HG03139 (cell line): ENCODE results near the gene PGLYRP4.

Experiments used
- ATAC-seq: cut with Tn5 transposase; IDR thresholded peaks from one replicate; pipeline ENCODE4 v1.9.1; 2021; ENCODE audit not compliant: unreplicated experiment

The PGLYRP4 gene

DNA sequence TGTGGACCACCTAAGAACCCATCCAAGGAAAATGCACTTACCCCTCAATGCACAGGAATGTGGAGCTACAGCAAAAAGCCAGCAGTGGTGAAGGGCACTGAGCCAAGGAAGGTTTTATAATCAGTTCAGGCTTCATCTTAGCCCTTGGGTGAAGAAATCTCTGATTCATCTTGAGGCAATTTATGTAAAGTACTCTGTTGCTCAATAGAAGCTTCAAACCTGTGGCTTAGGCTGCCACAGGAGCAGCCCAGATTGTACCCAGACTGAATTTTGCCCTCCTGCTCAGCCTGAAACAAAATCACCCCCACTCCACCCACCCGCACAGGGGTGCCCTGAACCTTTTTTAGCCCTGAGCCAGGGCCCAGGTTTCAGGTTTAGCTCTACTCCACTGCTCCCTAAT is 26.9 kb upstream of the PGLYRP4 start, which contains the start of gene S100A12:
TSS of gene S100A12 (minus strand) at position 111 of the 400 bp plus-strand sequence. CDS start 1,029 bp downstream, outside the sequence.
- no peak for ATAC-seq

- ATAC-seq = no peak
Observed at GRCh38 chr1:153374071-153374470, 25.4 kb upstream of the PGLYRP4 start.

DNA sequence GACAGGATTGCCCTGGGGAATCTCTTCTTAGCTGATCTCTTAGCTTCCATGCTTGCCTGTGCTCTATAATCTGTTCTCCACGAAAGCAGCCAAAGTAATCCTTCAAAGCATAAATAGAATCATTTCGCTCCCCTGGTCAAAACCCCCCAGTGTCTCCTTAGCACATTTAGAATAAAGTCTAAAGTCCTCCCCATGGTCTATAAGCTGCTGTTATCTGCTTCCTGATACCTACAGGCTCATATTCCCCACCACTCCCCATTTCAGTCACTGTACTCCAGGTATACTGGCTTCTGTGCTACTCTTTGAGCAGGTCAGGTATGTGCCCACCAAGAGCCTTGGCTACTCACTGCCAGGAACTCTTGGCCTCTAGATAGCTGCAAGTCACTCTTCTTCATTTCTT is 23.9 kb upstream of the PGLYRP4 start:
- no peak for ATAC-seq

DNA sequence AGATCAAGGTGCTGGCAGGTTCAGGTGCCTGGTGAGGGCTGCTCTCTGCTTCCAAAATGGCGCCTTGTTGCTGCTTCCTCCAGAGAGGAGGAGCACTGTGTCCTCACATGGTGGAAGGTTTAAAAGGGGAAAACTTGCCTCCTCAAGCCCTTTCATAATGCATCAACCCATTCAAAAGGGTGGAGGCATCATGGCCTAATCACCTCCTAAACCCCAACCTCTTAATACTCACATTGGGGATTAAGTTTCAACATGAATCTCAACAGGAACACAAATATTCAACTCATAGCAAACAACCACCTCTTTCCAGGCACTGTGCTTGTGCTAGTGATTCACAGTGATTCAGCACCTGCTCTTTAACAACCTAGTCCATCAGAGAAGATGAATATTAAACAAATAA is 22.6 kb upstream of the PGLYRP4 start:
- no peak for ATAC-seq

DNA sequence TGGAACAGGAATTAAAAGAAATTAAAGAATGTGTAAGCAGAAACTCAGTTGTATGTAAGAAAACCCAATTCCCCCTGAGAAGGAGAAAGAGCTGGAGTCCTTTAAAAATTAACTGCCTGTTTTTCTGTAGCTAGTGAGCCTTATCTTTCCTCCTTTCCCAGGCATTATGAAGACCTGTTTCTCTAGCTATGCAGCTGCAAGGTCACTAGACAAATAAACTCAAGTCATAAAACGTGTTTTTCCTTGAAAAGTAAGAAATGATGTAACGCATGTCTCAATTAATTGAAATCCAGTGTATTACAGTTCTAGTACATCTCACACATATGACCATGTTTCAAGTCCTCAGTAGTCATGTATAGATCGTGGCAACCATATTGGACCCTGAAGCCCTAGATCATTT is 21.5 kb upstream of the PGLYRP4 start:
- ATAC-seq = no peak

- ATAC-seq = no peak
Observed at GRCh38 chr1:153368495-153368894, 19.9 kb upstream of the PGLYRP4 start.

DNA sequence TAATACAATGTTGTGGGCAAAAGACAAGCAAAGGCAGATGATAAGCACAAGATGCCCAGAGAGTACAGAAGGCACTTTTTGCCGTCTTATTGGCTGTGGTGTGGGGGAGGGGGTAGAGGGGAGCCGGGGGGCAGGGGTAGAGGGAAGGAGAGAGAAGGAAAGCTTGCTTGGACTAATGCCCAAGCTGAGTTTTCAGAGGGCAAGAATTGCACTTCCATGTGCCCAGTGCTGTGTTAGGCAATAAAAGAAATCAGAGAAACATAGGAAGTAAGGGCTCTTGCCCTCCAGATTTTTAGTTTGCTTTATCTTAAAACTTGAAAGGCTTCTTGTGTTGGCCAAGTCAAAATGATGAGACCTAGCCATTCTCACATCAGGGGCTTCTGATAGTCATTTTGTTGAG is 18.4 kb upstream of the PGLYRP4 start:
- ATAC-seq = no peak

DNA sequence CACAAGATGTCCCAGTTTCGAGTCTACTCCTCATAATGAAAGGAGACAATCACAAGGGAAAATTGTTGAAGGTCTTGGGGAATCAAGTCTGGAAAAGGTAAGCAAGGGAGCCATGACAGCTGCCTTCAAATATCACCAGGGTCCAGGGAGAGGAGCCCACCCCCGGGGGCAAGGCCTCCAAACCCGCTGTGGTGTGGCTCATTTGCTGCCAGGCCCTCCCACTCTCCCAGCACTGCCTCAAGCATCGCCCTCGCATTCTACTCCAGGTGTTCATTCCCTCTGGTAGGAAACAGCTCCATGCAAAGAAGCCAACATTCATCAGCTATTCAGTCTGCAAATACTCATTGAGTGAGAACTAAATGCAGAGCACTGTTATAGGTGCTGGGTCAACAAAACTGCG is 17.6 kb upstream of the PGLYRP4 start:
- ATAC-seq = no peak

DNA sequence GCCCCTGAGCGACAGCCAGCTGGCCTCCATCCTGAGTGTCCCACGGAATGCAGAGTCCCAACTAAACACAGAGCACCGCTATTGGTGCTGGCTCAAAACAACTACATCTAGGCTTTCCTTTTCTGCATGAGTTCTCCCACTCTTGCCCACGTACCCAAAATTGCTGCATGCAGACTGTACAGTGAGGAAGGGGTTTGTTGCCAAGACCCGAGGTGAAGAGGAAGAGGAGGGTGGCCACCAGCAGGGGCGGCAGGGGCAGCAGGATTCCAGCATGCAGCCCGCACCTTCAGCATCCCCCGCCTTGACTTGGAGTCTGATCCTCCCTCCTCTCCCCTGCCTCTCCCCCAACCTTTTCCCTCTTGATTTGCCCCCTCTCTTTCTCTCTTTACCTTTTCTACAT is 17.1 kb upstream of the PGLYRP4 start:
- no peak for ATAC-seq

GRCh38 chr1:153364766-153365666 is 16.4 kb upstream of the PGLYRP4 start:
- no peak for ATAC-seq

GRCh38 chr1:153364156-153364555 is 15.5 kb upstream of the PGLYRP4 start:
- ATAC-seq = no peak

GRCh38 chr1:153363641-153364040 is 15.0 kb upstream of the PGLYRP4 start:
- no peak for ATAC-seq

DNA sequence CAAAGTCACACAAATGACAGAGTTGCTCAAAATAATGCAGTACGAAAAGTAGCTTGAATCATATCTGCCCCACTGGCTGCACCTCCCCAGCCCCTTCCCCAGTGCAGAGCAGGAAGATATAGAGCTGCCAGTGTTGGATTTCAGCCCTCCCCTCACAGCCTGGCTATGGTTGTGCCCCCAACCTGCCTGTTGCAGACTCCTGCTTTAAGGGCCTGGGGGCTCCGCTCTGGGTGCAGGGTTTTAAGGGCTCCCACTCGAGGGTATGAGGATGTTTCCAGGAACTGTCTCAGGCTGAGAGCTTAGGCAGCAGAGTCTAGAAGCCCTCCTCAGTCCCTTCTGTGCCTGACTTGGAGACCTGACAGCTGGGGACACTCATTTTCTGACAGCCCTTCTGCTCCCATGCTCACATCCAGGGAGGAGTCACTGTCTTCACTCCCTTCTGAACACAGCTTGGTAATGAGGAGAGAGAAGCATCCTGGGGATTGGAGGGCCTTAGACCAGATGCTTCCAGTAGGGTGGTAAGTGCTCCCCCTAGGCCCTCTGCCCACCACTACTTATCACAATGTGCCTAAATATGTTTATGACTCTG is 13.6 kb upstream of the PGLYRP4 start:
- ATAC-seq = no peak

DNA sequence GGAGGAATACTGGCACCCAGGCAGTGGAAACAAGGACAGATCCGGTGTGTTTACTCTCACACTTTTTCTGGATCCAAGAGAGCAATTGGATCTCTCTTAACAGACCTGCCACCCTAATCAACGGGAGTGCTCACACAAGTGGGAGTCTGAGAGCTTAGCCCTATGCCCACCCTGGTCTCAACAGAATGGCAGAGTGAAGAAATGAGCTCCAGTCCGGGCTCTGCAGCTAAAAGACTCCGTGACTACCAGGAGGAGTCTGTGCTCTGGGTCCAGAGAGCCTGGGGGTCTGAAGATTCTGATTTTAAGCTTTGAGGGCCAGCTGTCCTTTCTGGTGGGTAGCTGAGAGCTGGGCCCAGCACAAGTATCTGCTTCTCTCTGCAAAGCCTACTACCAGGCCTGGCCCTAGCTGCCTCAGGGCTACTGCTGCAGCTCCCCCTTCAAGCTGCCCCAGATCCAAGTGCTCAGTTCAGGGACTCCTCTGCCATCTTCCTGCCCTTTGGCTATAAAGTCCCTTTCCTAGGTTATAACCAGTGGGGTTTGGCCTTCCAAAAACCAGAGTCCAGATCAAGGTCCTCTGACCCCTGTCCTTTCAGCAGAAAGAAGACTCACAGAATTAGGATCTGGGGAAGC is 13.0 kb upstream of the PGLYRP4 start:
- no peak for ATAC-seq

GRCh38 chr1:153360592-153361479 is 12.2 kb upstream of the PGLYRP4 start:
- ATAC-seq = no peak

DNA sequence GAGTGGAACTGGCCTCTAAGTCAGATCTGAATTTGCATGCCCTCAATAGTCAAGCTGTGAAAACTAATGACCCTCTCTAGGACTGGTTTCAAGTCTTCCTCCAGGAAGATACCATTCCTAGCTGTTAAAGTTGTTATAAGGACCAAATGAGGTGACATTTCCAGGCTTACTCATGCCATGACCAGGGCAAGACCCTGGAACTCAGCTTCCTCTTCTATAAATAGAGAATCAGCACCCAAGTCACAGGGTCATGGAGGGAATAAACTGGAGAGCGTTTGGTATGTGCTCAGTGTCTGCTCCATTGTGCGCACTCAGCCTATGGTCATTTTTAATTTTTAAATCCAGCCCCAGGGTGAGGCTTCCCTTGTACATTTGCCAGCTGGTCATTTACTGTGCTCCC is 11.5 kb upstream of the PGLYRP4 start:
- ATAC-seq = no peak

- no peak for ATAC-seq
Observed at GRCh38 chr1:153359241-153359640, 10.6 kb upstream of the PGLYRP4 start.

- ATAC-seq = no peak
Observed at GRCh38 chr1:153358691-153358975, 10.0 kb upstream of the PGLYRP4 start.

GRCh38 chr1:153357853-153358690 is 9.4 kb upstream of the PGLYRP4 start, which contains the start of gene S100A9:
Gene S100A9, plus strand, starts transcription at chr1:153357854. Its CDS starts 430 bp downstream, at chr1:153358284.
- no peak for ATAC-seq
